Mucosa of descending colon (tissue), 3 donors: ENCODE measurements around the gene CACNA2D2. TPM values are rescaled to one million over a fixed set of nuclear protein-coding genes. Genes with fewer than 3 reads are reported as not detected.

ENCODE experiments used
- ATAC-seq: fragments of 200-7000 bp; cut with Tn5 transposase; one replicate; pipeline ENCODE4 v1.9.1; 2020; ENCODE audit warnings: mild to moderate bottlenecking, moderate library complexity
- DNase-seq, 3 donors: peaks; one replicate each; pipeline ENCODE4 v3.0.0-alpha.2; 2020
- H3K36me3 ChIP-seq: fragments of 200-600 bp; one replicate; pipeline ENCODE4 v1.8.0; 2021; ENCODE audit warnings: low read depth, mild to moderate bottlenecking
- H3K4me1 ChIP-seq: fragments of 200-600 bp; one replicate; pipeline ENCODE4 v1.8.0; 2021; ENCODE audit warnings: low read depth, mild to moderate bottlenecking
- H3K4me3 ChIP-seq: fragments of 200-600 bp; one replicate; pipeline ENCODE4 v1.8.0; 2021; ENCODE audit warnings: mild to moderate bottlenecking
- H3K9me3 ChIP-seq: fragments of 200-600 bp; one replicate; pipeline ENCODE4 v1.8.0; 2021; ENCODE audit warnings: mild to moderate bottlenecking
- intact Hi-C, 2 donors: fragments of 100-400 bp; cut with DNase I in 1 of 2; cut with micrococcal nuclease in 1 of 2; formaldehyde crosslinking; loops; one replicate each; pipeline versions ENCODE4 v1.11.0 to v1.11.1; 2022; cut with DNase I, micrococcal nuclease
- total RNA-seq, 3 donors: library from RNA; stranded (reverse); fragmentation: NEBNext Ultra II Directional in 2 of 3; extraction: Animal tissue kit (Norgen Biotek cat#: 25700) in 2 of 3; gene quantifications; one replicate each; pipeline versions ENCODE4 v1.2.1 to v1.2.4, GENCODE V29; 2021 to 2023
- TF ChIP-seq, protein P1 (sequence below): fragments of 200-600 bp; IDR thresholded peaks from one replicate; pipeline ENCODE4 v1.8.0; 2022; ENCODE audit warnings: antibody characterized with exemption, mild to moderate bottlenecking
- donor health status: DM: no; HTN: no; CAD: no; lungs with moderate emphysema.
- donor health status: DM: no; HTN: no; CAD: no.
- donor health status: DM: no; HTN: yes; CAD: no.

Gene CACNA2D2
- total RNA-seq, 3 donors from 2014 or later: 1.5 to 4.9 (median 3.8) TPM

DNA sequence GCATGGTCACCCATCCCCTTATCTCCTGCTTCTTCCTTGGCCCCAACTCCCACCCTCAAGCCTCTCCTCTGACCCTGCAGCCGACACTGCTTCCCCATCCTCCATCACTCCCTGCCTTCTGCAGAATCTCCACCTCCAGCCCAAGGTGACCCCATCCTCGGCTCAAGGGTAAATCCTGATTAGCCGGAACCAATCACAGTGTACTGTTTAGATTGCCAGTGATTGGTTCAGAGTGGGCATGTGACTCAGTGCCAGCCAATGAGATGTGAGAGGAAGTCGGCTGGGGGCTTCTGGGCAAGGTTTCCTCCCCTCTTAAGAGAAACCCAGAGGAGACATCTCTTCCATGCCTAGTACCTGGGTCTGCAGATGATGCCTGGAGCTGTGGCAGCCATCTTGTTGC lies 10.3 kb downstream of the CACNA2D2 start:
- ATAC-seq: no peak
- TF ChIP-seq, protein P1, sequence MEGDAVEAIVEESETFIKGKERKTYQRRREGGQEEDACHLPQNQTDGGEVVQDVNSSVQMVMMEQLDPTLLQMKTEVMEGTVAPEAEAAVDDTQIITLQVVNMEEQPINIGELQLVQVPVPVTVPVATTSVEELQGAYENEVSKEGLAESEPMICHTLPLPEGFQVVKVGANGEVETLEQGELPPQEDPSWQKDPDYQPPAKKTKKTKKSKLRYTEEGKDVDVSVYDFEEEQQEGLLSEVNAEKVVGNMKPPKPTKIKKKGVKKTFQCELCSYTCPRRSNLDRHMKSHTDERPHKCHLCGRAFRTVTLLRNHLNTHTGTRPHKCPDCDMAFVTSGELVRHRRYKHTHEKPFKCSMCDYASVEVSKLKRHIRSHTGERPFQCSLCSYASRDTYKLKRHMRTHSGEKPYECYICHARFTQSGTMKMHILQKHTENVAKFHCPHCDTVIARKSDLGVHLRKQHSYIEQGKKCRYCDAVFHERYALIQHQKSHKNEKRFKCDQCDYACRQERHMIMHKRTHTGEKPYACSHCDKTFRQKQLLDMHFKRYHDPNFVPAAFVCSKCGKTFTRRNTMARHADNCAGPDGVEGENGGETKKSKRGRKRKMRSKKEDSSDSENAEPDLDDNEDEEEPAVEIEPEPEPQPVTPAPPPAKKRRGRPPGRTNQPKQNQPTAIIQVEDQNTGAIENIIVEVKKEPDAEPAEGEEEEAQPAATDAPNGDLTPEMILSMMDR: no peak
- H3K9me3 ChIP-seq: no peaks in the 10 kb centered on the region
- no peak overlapping the region for H3K4me3 ChIP-seq
- intact Hi-C loops: no loop called here
- DNase-seq: no peak
- H3K4me1 ChIP-seq: no peaks in the 10 kb centered on the region
- H3K36me3 ChIP-seq: no peaks in the 10 kb centered on the region

DNA sequence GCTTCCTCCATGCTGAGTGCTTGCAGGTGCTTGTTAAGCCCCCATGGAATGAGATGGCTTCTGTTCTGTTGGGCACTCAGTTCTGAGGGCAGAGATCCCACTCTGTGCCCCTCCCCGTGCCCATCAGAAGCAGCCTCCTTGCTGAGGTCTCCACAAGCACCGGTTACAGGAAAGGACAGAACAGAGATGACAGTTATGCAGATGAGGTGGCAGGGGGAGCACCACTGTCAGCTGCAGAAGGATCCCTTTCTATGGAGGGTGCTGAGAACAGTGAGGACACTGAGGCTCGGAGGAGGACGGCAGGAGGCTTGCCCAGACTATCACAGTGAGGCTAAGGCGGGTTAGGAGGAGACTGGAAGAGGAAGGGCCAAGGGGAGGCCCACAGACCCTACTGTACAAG lies 12.4 kb downstream of the CACNA2D2 start:
- H3K9me3 ChIP-seq: no peaks in the 10 kb centered on the region
- DNase-seq: no peak
- H3K36me3 ChIP-seq: no peaks in the 10 kb centered on the region
- no peak for ATAC-seq
- intact Hi-C loops: no loop called here
- H3K4me1 ChIP-seq: no peaks in the 10 kb centered on the region
- TF ChIP-seq, protein P1: no peak
- H3K4me3 ChIP-seq: no peak overlapping the region

DNA sequence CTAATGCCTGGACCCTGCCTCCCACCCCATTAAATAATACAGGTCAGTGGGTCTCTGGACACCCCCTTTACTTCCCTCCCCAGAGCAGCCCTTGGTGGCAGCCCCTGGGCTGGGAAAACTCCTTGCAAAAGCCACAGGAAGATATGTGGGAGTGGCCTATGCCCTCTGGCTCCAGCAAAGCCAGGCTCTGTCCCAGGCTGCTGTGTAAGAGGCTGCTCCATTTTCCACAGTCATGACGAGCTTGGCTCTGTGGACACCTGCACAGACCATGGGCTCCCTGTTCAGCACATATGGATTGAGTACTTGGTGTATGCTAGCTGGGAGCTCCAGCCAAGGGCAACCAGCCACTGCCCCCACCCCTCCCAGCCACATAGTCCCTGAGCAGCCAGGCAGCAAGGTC lies 13.0 kb downstream of the CACNA2D2 start:
- ATAC-seq: no peak
- intact Hi-C loops: no loop called here
- TF ChIP-seq, protein P1: no peak
- Histone ChIP-seq H3K9me3 (no peaks in the 10 kb centered on the region), H3K4me1 (no peaks in the 10 kb centered on the region), H3K36me3 (no peaks in the 10 kb centered on the region), H3K4me3 (no peak overlapping the region)
- no peak for DNase-seq

DNA sequence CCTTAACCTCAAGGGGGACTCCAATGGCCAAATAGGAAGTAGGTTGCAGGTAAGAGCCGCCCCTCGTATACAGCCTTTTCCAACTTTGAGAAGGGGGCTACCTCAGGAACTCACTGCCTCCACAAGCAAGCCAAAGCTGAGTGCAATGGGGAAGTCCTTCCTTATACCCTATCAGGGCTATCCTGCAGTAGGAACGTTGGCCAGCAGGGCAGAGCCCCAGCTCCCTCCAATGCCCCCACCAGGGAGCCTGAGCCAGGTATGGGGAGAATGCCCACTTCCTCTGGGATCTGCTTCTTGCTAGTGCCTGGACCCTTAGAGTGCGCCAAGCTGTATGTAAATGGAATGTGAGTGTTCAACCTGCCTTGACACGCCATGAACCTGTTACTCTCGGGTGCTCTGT lies 16.3 kb downstream of the CACNA2D2 start:
- no peaks in the 10 kb centered on the region for H3K9me3 ChIP-seq
- no peaks in the 10 kb centered on the region for H3K4me1 ChIP-seq
- DNase-seq: no peak
- H3K36me3 ChIP-seq: no peaks in the 10 kb centered on the region
- TF ChIP-seq, protein P1: no peak
- H3K4me3 ChIP-seq: no peak overlapping the region
- intact Hi-C loops: no loop called here
- no peak for ATAC-seq

DNA sequence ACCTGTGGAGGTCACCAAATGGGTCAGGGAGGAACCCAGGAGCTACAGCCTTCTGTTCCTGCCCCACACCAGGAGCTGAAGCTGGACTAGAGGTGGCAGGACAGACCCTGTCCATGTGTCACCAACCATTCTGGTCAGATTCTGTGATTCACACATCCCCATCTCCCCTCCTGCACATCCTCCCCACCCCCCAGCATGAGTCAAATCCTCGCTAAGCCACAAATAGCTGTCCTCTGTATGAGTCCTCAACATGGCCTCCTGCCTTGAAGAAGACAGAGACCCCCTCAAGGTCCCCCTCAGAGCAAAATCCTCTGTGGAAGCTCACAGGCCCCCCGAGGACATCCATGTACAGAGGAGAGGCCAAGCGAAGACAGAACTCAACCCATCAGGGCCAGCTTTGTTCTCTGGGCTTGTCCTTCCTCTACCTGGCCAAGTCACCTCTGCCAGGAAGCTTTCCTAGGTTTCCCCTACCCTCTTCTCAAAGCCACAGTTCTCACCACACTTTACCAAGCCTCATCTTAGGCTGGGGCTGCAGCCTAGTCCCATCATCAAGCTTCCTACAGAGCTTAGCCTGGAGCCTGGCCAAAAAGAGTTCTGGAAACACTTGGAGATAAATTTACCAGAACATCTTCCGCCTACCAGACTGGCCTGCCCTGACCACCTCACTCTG lies 17.1 kb downstream of the CACNA2D2 start:
- no peak overlapping the region for H3K4me3 ChIP-seq
- TF ChIP-seq, protein P1: no peak
- no peaks in the 10 kb centered on the region for H3K9me3 ChIP-seq
- no peak for DNase-seq
- H3K4me1 ChIP-seq: no peaks in the 10 kb centered on the region
- no peak for ATAC-seq
- intact Hi-C loops: no loop called here
- no peaks in the 10 kb centered on the region for H3K36me3 ChIP-seq

DNA sequence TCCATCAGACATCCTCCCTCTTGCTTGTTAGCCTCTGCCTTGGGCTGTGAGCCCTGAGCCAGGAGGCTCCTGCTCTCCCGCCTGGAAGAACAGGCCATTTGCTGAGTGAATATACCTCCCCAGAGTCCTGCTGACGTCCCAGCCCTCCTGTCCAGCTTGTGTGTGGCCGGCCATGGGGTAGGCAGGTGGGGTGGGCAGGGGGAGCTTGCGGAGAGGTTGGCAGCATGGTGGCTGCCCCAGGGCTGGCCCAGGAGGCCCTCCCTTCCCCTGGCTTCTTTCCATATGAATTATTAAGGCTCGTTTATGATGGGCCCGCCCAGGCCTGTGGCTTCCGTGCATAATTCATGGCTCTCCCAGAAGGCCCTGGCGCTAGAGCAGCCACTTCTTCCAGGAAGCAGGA lies 18.7 kb downstream of the CACNA2D2 start:
- no peak overlapping the region for H3K4me3 ChIP-seq
- DNase-seq (peak in 2 of 3 donors; percentile 28 to 33), ATAC-seq (peak; percentile 73)
- intact Hi-C loops: no loop called here
- TF ChIP-seq, protein P1: no peak
- H3K9me3 ChIP-seq: no peaks in the 10 kb centered on the region
- H3K4me1 ChIP-seq: no peaks in the 10 kb centered on the region
- no peaks in the 10 kb centered on the region for H3K36me3 ChIP-seq
